ENCODE results near the gene AUTS2.

AUTS2 gene

GRCh38 chr7:69588773-69589172 lies 9.5 kb upstream of the AUTS2 start:
- Histone ChIP-seq H3K9me3 (ENCODE audit: control insufficient read depth in 1 of 2, low read length in 2 of 2) (no peaks in the 10 kb centered on the region), H3K27ac (ENCODE audit: low read length) (no peak overlapping the region), H3K4me1 (ENCODE audit: control insufficient read depth in 1 of 2, insufficient read depth in 2 of 2, low read length in 2 of 2) (no peaks in the 10 kb centered on the region), H3K27me3 (ENCODE audit: low read depth, low read length) (no peaks in the 10 kb centered on the region), H3K4me3 (ENCODE audit: low read depth in 1 of 2, low read length in 2 of 2) (no peak overlapping the region), H3K36me3 (ENCODE audit: control insufficient read depth in 1 of 2, insufficient read depth in 2 of 2, low read length in 2 of 2) (no peaks in the 10 kb centered on the region)

DNA sequence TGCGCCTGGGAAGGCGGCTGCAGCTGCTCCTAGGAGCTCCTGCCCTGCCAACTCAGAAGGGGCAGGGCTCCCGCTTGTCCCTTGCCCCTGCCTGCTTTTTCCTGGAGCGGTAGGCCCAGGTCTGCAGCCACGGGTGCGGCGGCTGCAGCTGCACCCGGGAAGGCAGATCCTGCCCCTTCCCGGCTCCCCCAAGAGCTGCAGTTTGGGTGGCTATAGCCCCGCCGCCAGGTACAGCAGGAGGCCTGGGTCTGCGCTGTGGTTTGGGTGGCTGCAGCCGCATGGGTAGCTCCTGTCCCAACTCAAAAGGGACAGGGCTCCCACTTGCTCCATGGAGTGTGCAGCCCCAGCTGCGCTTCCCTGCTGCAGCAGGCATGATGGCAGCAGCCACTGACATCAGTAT lies 6.5 kb upstream of the AUTS2 start:
- Histone ChIP-seq H3K9me3 (ENCODE audit: control insufficient read depth in 1 of 2, low read length in 2 of 2) (no peaks in the 10 kb centered on the region), H3K27ac (ENCODE audit: low read length) (no peak overlapping the region), H3K27me3 (ENCODE audit: low read depth, low read length) (no peaks in the 10 kb centered on the region), H3K36me3 (ENCODE audit: control insufficient read depth in 1 of 2, insufficient read depth in 2 of 2, low read length in 2 of 2) (no peaks in the 10 kb centered on the region), H3K4me1 (ENCODE audit: control insufficient read depth in 1 of 2, insufficient read depth in 2 of 2, low read length in 2 of 2) (no peaks in the 10 kb centered on the region), H3K4me3 (ENCODE audit: low read depth in 1 of 2, low read length in 2 of 2) (no peak overlapping the region)

GRCh38 chr7:69593511-69593910 lies 4.8 kb upstream of the AUTS2 start:
- H3K4me1 ChIP-seq (ENCODE audit: control insufficient read depth in 1 of 2, insufficient read depth in 2 of 2, low read length in 2 of 2) = peaks cover 0 to 8% of the 10 kb centered on the region in 2 donors
- no peaks in the 10 kb centered on the region for H3K36me3 ChIP-seq (ENCODE audit: control insufficient read depth in 1 of 2, insufficient read depth in 2 of 2, low read length in 2 of 2)
- H3K27me3 ChIP-seq (ENCODE audit: low read depth, low read length) = no peaks in the 10 kb centered on the region
- no peaks in the 10 kb centered on the region for H3K9me3 ChIP-seq (ENCODE audit: control insufficient read depth in 1 of 2, low read length in 2 of 2)
- no peak overlapping the region for H3K4me3 ChIP-seq (ENCODE audit: low read depth in 1 of 2, low read length in 2 of 2)
- no peak overlapping the region for H3K27ac ChIP-seq (ENCODE audit: low read length)

- Histone ChIP-seq H3K9me3 (ENCODE audit: control insufficient read depth in 1 of 2, low read length in 2 of 2) (no peaks in the 10 kb centered on the region), H3K4me3 (ENCODE audit: low read depth in 1 of 2, low read length in 2 of 2) (no peak overlapping the region), H3K4me1 (ENCODE audit: control insufficient read depth in 1 of 2, insufficient read depth in 2 of 2, low read length in 2 of 2) (peaks cover 0 to 14% of the 10 kb centered on the region in 2 donors)
Measured at GRCh38 chr7:69595415-69595814, 2.9 kb upstream of the AUTS2 start.

GRCh38 chr7:69596056-69596455 lies 2.2 kb upstream of the AUTS2 start:
- H3K27ac ChIP-seq (ENCODE audit: low read length) = no peak overlapping the region
- H3K27me3 ChIP-seq (ENCODE audit: low read depth, low read length) = no peaks in the 10 kb centered on the region
- H3K9me3 ChIP-seq (ENCODE audit: control insufficient read depth in 1 of 2, low read length in 2 of 2) = no peaks in the 10 kb centered on the region
- peaks cover 0 to 20% of the 10 kb centered on the region in 2 donors for H3K4me1 ChIP-seq (ENCODE audit: control insufficient read depth in 1 of 2, insufficient read depth in 2 of 2, low read length in 2 of 2)
- no peak overlapping the region for H3K4me3 ChIP-seq (ENCODE audit: low read depth in 1 of 2, low read length in 2 of 2)
- no peaks in the 10 kb centered on the region for H3K36me3 ChIP-seq (ENCODE audit: control insufficient read depth in 1 of 2, insufficient read depth in 2 of 2, low read length in 2 of 2)

More at GRCh38 chr7:69595415-69595814, 2.9 kb upstream of the AUTS2 start:
- H3K36me3 ChIP-seq (ENCODE audit: control insufficient read depth in 1 of 2, insufficient read depth in 2 of 2, low read length in 2 of 2) = no peaks in the 10 kb centered on the region
- H3K27me3 ChIP-seq (ENCODE audit: low read depth, low read length) = no peaks in the 10 kb centered on the region
- H3K27ac ChIP-seq (ENCODE audit: low read length) = no peak overlapping the region

- H3K27ac ChIP-seq (ENCODE audit: low read length) = peak overlapping the region; percentile 56
- no peaks in the 10 kb centered on the region for H3K36me3 ChIP-seq (ENCODE audit: control insufficient read depth in 1 of 2, insufficient read depth in 2 of 2, low read length in 2 of 2)
- no peaks in the 10 kb centered on the region for H3K9me3 ChIP-seq (ENCODE audit: control insufficient read depth in 1 of 2, low read length in 2 of 2)
- peaks cover 0 to 25% of the 10 kb centered on the region in 2 donors for H3K4me1 ChIP-seq (ENCODE audit: control insufficient read depth in 1 of 2, insufficient read depth in 2 of 2, low read length in 2 of 2)
- no peaks in the 10 kb centered on the region for H3K27me3 ChIP-seq (ENCODE audit: low read depth, low read length)
- H3K4me3 ChIP-seq (ENCODE audit: low read depth in 1 of 2, low read length in 2 of 2) = peak overlapping the region; percentile 55 to 80
Measured at GRCh38 chr7:69596723-69597277, 1.5 kb upstream of the AUTS2 start.

- no peaks in the 10 kb centered on the region for H3K27me3 ChIP-seq (ENCODE audit: low read depth, low read length)
- H3K27ac ChIP-seq (ENCODE audit: low read length) = peak overlapping the region; percentile 56
- H3K9me3 ChIP-seq (ENCODE audit: control insufficient read depth in 1 of 2, low read length in 2 of 2) = no peaks in the 10 kb centered on the region
- H3K4me1 ChIP-seq (ENCODE audit: control insufficient read depth in 1 of 2, insufficient read depth in 2 of 2, low read length in 2 of 2) = peaks cover 0 to 25% of the 10 kb centered on the region in 2 donors
- H3K36me3 ChIP-seq (ENCODE audit: control insufficient read depth in 1 of 2, insufficient read depth in 2 of 2, low read length in 2 of 2) = no peaks in the 10 kb centered on the region
- peak overlapping the region; percentile 55 to 80 for H3K4me3 ChIP-seq (ENCODE audit: low read depth in 1 of 2, low read length in 2 of 2)
Measured at GRCh38 chr7:69597278-69598076, 798 bp upstream of the AUTS2 start.

GRCh38 chr7:69598487-69599285 lies 411 bp downstream of the AUTS2 start:
- Histone ChIP-seq H3K9me3 (ENCODE audit: control insufficient read depth in 1 of 2, low read length in 2 of 2) (no peaks in the 10 kb centered on the region), H3K4me1 (ENCODE audit: control insufficient read depth in 1 of 2, insufficient read depth in 2 of 2, low read length in 2 of 2) (peaks cover 0 to 25% of the 10 kb centered on the region in 2 donors), H3K4me3 (ENCODE audit: low read depth in 1 of 2, low read length in 2 of 2) (peak overlapping the region; percentile 78 to 80), H3K27me3 (ENCODE audit: low read depth, low read length) (no peaks in the 10 kb centered on the region), H3K27ac (ENCODE audit: low read length) (peak overlapping the region; percentile 43), H3K36me3 (ENCODE audit: control insufficient read depth in 1 of 2, insufficient read depth in 2 of 2, low read length in 2 of 2) (no peaks in the 10 kb centered on the region)

DNA sequence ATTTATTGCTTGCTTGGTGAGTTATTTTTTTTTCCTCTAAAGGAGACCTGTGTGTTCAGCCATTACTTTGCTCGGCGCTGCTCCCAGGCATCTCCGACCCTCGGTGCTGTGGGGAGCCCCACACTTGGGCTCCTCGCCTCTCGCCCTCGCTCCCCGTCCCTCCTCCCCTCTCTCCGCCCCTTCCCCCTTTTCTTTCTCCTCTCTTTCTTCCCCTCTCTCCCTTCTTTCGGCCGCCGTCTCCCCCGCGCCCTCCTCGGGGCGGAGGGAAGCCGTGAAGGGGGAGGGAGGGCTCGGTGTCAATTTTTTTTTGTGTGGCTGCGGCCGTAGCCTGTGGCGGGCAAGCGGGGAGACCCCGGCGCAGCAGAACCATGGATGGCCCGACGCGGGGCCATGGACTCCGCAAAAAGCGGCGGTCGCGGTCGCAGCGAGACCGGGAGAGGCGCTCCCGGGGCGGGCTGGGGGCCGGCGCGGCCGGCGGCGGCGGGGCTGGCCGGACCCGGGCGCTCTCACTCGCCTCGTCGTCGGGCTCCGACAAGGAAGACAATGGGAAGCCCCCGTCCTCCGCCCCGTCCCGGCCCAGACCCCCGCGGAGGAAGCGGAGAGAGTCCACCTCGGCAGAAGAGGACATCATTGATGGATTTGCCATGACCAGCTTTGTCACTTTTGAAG lies 1.1 kb downstream of the AUTS2 start:
- Histone ChIP-seq H3K4me1 (ENCODE audit: control insufficient read depth in 1 of 2, insufficient read depth in 2 of 2, low read length in 2 of 2) (peaks cover 0 to 32% of the 10 kb centered on the region in 2 donors), H3K27ac (ENCODE audit: low read length) (no peak overlapping the region)

DNA sequence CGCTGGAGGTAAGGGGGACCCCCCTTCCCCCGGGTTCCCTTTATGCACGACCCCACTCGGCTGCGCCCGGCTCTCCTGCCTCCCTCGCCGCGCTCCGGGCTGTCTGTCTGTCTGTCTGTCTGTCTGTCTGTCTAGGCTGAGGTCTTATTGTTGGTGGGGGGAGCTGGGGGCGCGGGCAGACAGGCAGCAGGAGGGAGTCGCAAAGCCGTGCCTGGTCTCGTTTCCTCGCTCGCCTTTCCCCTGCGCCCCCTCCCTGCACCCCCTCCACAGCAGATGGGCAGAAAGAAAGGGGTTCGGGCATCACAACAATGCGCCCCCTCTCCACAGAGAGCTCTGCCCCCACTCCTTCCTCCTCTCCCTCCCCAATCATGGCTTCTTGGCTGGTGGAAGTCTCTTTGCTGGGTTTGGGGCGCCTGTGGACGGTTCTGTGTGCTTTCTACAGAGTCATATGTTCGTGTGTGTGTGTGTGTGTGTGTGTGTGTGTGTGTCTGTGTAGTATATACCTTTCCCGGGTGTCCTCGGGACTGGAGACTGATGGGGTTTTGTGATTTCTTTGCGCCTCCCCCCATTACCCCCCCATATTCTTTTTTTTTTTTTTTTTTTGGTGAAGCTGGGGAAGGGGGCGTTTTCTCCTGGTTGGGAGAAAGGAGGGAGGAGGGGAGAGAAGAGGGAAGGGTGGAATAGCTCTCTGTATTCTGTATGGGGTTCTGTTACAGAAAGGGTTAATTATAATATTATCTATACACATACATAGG lies 1.9 kb downstream of the AUTS2 start:
- Histone ChIP-seq H3K4me1 (ENCODE audit: control insufficient read depth in 1 of 2, insufficient read depth in 2 of 2, low read length in 2 of 2) (peaks cover 0 to 34% of the 10 kb centered on the region in 2 donors), H3K36me3 (ENCODE audit: control insufficient read depth in 1 of 2, insufficient read depth in 2 of 2, low read length in 2 of 2) (no peaks in the 10 kb centered on the region), H3K9me3 (ENCODE audit: control insufficient read depth in 1 of 2, low read length in 2 of 2) (no peaks in the 10 kb centered on the region), H3K27me3 (ENCODE audit: low read depth, low read length) (no peaks in the 10 kb centered on the region), H3K27ac (ENCODE audit: low read length) (no peak overlapping the region), H3K4me3 (ENCODE audit: low read depth in 1 of 2, low read length in 2 of 2) (peak overlapping the region; percentile 64 to 80)

More for the DNA sequence above, 1.1 kb downstream of the AUTS2 start:
- Histone ChIP-seq H3K36me3 (ENCODE audit: control insufficient read depth in 1 of 2, insufficient read depth in 2 of 2, low read length in 2 of 2) (no peaks in the 10 kb centered on the region), H3K9me3 (ENCODE audit: control insufficient read depth in 1 of 2, low read length in 2 of 2) (no peaks in the 10 kb centered on the region), H3K4me3 (ENCODE audit: low read depth in 1 of 2, low read length in 2 of 2) (peak overlapping the region; percentile 78 to 80), H3K27me3 (ENCODE audit: low read depth, low read length) (no peaks in the 10 kb centered on the region)

All from muscle layer of duodenum (tissue), 2 donors.